HG02610 (cell line): Measurements from ENCODE around the gene NHSL2.

Source experiments
- ATAC-seq: cut with Tn5 transposase; IDR thresholded peaks from one replicate; pipeline ENCODE4 v1.9.1; 2021; ENCODE audit warnings: mild to moderate bottlenecking, moderate library complexity; ENCODE audit not compliant: unreplicated experiment

Gene NHSL2

DNA sequence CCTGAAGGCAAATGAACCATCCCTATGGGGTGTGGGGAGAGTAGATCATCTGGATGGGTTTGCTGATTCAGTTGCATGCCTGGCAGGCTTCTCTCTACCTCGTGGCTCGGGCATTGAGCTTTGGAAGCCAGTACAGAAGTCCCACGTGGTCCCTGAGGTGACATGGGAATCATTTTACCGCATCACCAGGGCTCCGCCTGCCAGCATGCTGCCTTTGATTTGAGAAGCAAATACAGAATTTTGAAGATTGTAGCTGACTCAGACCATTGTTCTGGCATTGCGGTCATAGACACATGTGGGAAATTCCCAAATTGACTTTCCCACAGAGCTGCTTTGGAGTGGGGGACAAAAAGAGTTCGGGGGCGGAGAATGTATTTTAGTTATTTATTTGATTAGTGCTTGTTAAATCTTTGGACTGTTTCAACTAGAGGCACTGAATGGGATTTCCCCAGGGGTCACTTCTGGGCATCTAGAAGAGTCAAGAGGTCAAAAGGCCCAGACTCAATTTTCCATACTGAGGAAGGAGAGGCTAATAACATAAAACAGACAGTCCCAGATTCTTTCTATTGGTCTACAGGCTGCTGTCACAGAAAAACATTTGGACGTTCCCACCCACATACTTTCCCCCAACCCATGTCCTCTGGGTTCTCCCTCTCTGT lies 79.3 kb downstream of the NHSL2 start:
- no peak for ATAC-seq

DNA sequence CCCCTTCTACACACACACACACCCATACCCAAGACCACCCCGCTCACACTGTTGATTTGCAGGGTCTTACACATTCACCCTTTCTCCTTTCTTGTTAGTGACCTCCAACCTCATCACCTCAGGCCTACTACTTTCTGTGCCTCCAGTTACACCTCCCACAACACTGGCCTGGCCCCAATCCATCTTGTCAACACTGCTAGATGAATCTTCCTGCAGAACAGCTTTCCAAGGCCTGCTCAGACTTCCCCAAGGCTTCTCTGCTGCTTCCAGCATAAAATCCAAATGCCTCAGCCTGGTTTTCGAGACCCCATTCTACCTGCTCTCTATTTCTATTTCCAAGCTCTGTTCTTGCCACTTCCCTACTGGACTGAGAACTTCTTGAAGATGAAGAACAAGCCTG lies 79.9 kb downstream of the NHSL2 start:
- no peak for ATAC-seq

DNA sequence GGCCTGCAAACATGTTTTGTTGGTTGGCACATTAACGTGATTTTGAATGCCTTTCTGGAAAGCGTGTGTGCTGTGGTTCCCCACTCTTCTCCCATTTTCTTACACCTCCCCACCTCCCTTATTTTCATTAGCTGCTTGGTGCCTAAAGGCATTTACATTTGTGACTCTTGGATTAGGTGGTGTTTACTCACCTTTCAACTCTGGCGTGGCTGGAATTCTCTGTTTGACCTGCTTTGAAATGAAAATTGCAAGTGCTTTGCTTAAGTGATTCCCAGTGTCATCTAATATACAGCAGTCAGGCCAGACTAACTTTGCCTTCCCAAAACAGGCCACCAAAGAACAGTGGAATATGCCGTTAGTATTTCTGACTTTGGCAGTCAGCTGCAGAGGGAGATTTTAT lies 80.5 kb downstream of the NHSL2 start:
- no peak for ATAC-seq

DNA sequence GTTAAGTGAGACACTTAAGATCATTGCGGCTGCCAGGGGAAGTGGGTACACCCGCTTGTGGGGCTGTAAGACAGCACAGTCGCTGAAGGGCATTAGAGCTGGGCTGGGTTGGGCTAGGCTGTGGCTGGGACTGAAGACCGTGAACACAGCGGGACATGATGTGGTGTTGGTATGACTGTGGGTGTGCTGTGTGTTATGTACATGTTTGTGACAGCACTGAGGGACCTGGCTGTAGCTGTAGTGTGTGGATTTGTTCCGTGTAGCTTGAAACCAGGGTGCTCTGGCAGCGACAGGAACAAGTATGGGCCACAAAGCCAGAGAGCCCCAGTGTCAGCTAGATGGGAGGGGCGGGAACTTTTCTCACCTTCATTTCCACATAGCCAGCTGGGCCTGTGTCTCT lies 82.1 kb downstream of the NHSL2 start:
- peak; percentile 49 for ATAC-seq

DNA sequence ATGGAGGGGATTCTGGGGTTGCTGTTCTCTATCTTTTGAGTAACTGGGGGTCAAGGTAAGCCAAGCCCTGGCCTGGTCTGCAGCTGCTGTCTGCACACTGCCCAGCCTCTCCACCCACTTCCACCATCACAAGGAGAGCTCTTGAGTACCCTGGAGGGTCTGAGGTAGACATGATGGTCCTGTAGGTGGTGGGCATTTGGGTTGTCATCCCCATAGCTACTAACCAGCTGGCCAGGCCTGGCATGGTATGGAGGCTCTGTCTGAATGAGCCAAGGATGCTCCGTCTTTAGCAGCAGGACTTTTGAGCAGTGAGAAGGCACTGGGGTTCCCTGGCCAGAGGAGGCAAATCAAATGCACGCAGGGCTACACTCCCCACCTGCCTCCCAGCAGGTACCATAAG lies 82.7 kb downstream of the NHSL2 start:
- no peak for ATAC-seq

DNA sequence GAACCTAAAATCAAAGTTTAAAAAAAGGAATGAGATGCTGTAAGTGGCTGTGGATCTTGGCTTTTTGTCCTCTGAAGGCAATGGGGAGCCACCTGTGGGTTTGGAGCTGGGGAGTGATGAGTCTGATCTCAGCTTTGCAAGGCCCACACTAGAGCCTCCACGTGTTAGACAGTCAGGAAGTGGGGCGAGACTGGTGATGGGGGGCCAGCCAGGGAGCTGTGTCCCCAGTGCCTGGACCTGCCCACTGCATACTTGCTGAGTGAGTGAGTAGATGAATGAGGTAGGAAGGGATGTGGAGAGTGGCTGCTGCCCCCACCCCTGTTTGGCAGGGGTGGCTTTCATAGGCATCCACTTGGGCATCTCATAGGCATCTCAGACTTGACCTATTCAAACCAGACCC lies 84.0 kb downstream of the NHSL2 start:
- no peak for ATAC-seq

DNA sequence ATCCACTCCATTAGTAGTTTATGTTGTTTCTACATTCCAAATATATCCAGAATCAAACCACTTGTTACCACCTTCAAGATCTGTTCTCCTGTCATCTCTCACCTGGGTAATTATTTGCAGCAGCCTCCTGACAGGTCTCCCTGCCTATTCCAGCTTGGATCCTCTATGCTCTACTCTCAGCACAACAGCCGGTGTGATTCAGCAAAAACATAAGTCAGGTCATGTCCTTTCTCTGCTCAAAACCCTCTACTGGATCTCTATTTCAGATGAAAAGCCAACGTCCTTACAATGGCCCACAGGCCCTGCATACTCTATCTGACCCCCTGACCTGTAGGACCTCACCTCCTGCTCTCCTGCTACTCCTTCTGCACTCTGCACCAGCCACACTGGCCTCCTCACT lies 84.5 kb downstream of the NHSL2 start:
- no peak for ATAC-seq

DNA sequence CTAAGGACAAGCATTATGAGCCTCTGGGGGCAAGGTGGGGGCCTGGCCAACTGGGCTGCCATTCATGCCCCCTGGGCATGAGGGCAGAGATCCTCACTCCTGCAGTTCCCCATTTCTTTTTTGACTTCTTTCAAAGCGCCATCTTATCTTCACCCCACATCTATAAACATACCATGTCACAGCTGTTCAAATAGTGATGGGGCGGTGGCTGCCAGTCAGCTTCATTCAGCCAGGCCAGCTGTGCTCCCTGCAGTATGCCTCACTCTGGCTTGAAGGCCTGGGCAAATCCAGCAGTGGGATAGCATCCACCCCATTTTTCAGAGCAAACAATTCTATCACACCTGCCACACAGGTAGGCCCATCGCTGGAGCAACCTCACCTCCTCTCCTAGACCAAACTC lies 85.5 kb downstream of the NHSL2 start:
- no peak for ATAC-seq

DNA sequence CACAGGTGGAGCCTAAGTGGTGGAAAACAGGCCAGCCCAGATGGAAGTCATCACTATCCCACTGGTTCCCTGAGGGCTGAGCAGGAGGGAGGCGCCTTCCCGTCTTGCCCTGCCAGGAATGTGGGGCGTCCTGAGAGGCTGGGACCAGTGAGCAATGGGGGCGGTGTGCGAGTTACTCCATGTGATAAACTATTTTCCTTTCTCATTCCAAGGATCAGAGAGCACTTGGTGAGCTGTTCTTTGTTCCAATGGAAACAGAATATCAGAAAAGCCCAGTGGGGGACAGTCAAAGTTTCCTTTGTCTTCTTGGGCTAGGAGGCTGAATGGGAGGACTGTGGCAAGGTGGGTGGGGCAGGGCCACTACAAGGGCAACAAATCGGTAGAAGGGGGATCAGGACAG lies 86.2 kb downstream of the NHSL2 start:
- no peak for ATAC-seq

DNA sequence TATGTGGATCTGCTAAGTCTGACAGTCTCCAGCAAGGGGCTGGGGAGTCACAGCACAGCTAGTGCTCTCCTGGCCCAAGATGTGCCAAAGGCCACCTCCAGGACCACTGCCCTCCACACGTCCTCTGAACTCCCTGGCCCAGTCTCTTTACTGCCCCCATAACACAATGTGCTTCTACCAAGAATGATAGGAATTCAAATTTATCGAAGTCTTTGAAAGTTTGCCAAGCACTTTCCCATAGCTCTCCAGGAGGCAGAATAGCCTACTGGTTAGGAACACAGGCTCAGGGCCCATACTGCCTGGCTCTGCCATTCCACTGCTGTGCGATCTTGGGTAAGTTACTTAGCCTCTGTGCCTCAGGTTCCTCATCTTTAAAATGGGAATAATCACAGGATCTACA lies 86.7 kb downstream of the NHSL2 start:
- no peak for ATAC-seq

DNA sequence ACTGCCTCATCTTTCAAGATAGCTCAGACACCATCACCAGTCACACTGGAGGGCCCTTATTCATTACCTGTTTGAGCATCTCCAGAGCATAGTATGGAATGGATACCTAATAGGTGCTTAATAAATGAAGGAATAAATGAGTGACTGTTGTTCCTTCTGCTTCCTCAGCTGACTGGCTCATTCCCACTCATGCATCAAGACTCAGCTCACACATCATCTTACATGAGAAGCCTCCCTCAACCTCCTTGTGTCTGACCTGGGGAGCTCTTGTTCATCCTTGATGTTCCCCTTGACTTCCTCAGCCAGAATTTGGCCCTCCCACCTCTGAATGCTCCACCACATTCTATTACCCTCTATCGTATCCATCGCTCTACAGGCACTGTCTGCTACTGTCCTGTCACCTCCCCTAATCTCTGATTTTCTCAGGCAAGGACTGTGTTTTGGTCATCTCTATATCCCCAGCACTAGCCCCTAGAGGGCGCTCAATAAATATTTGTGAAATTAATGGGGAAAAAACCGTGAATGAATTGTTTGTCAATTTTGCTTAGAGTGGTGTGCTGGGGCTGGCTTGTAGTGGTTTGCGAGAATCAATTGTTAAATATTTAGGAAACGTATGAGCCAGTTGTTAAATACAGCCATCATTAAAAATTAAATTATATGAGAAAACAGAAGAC lies 88.3 kb downstream of the NHSL2 start:
- no peak for ATAC-seq

DNA sequence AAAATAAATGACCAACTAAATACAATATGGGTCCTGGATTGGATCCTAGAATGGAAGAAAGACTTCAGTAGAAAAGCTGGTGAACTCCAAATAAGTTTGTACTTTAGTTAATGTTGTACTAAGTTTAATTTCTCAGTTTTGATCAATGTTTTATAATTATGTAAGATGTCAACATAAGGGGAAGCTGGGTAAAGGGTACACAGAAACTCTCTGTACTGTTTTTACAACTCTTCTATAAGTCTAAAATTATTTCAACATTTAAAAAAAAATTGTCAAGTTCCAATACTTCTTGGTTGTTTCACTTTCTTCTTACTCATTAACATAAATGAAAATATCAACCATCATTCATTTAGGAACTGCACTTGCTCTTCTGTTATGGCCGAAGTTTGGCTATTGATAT lies 88.9 kb downstream of the NHSL2 start:
- no peak for ATAC-seq

DNA sequence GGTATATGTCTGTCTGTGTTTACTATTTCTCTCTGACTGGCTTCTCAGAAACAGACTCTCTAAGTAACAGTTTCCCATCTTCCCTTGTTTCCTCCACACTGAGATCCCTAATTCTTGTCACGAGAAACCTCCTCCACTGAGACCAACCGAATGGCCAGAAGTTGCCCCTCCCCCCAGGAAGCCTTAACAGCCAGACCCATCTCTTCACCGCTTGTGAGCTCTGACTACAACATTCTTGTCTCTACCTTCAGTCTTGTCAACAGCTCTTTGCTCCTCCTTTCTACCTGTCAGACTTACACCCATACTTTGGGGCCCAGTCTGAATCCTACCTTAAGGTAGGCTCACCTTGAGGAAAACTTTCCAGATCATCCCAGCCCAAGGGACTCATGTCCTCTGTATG lies 90.8 kb downstream of the NHSL2 start:
- ATAC-seq, result no peak

DNA sequence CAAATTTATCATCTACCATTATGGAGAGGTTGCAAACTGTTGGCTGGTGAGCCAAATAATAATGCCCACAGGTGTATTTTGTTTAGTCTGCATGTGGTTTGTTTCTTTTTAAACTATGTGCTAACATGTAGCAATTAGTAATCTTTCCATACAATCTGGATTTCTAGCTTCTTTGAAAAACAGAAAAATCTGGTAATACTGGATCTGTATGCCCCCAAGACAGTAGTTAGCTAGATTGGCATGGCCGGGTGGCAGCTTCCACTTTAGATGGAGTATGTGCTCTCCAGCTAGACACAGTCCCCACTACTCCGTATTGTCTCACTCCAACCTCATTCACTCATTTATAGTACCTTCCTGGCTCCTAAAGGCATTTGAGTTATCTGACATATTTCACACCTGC lies 91.3 kb downstream of the NHSL2 start:
- no peak for ATAC-seq

DNA sequence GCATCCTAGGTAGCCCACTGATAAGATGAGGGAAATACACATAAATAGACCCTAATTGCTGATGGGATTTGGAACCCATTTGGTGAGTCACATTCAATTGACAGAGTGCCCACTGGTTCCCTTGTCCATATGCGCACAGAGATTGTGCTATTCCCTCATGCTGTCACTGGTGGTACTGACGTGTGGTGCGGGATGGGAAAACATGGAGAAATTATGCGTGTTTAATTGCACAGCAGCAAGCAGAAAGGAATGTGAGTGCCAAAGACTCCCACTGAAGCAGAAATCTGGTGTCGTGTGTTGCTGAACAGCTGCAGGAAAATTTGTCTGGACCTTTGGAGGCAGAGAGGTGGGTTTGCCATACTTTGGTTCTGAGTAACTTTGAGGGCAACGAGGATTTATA lies 92.2 kb downstream of the NHSL2 start:
- ATAC-seq, result no peak

DNA sequence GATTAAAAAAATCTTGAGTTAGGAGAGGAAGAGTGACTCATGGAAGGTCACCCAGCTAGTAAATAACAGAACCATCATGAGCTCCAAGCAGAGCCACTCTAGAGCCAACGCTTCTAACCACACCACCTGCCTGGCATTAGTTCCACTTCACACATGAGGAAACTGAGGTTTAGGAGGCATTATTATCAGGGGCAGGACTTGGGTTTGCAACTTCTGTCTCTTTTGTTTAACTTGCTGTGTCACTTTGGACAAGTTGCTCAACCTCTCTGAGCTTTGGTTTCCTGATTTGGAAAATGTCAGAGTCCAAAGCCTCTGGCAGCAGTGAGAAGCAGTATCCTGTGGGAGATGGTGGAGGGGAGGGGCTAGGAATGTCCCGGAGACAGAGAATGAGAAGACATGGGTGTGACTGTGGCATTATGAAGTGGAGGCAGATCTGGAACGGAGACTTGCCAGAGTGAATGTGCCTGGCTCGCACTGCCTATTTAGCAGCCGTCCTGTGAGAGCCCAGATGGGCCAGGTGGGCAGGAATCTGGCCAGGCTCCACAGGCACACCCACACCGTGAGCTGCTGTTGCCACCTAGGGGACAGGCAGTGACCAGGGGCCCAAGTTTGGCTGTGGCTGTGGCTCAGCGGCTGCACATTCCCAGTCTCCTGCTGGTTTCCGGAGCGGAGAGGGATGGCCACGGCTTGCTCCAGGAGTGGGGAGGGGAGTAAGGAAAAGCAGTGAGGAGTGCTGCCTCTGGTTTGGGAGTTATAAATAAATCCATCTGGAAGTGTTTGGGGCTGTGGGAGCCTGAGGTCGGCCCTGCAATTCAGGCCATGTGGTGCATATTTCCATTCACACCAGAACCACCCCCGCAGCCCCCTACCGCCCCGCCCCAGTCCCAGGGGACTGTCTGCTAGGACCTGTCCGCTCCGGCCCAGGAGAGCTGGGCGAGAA lies 93.4 kb downstream of the NHSL2 start:
- ATAC-seq, result no peak

DNA sequence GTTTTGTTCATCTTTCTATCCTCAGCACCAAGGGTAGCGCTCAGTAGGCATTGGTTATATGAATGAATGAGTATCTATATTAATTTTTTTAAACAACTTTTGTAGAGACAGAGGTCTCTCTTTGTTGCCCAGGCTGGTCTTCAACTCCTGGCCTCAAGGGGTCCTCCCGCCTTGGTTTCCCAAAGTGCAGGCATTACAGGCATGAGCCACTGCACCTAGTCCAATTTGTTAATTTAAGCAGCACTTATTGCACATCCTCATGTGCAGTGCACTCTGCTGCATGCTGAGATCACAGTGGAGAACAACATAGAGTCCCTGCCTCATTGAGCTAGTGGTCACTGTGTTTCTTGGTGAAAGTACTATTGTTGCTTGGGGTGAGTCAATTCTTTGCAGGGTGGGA lies 94.4 kb downstream of the NHSL2 start:
- ATAC-seq, result no peak

DNA sequence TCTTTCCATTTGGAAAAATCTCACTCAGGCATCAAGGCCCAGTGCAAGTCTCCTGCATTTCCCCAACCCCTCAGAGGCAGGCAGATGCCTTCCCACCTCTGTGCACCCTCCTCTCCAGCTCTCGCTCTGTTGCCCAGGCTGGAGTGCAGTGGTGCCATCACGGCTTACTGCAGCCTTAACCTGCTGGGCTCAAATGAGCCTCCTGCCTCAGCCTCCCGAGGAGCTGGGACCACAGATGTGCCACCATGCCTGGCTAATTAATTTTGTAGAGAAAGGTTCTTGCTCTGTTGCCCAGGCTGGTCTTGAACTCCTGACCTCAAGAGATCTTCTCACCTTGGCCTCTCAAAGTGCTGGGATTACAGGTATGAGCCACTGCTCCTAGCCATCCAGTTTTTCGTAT lies 95.8 kb downstream of the NHSL2 start:
- no peak for ATAC-seq

DNA sequence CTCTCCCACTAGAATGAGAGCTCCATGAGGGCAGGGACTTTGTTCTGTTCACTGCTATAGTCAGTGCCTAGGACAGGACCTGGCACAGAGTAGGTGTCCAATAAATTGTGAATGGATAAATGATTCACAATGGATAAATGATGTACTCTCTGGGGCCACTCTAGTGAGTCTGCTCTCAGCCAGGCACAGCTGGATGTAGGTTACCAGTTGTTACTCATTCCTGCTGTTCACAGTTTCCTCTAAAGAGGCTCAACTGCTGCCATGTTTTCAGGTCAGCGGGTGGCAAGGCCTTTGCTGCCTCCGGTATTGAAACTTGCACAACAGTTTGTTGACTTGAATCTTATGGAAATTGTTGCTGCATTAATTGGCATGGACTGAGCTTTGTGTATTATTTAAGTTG lies 99.1 kb downstream of the NHSL2 start:
- no peak for ATAC-seq

DNA sequence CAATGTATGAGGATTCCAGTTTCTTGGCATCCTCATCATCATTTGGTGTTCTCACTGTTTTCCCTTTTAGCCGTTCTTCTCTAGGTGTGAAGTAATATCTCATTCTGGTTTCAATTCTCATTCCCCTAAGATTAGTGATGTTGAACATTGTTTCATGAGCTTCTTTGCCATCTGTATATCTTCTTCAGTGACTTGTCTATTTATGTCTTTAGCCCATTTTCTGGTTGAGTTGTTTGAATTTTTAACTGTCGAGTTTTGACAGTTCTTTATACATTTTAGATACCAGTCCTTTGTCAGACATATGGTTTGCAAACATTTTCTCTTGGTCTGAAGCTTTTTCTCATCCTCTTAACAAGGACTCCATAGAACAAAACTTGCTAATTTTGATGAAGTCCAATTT lies 101.1 kb downstream of the NHSL2 start:
- ATAC-seq, result no peak

DNA sequence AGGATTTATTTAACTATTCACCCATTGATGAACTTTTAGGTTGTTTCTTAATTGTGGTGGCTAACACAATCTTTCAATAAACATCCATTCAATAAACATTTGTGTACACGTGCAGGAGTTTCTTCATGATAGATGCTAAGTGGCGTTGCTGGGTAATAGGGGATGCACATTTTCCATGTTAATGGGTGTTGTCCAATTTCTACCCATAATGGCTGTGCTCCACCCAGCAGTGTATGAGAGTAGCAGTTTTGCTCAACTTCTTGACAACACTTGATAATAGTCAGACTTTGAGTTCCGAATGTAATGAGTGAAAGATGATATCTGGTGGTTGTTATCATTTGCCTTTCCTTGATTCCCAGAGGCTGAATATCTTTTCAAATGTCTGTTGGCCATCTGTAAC lies 104.7 kb downstream of the NHSL2 start:
- no peak for ATAC-seq
